ENCODE measurements around the gene CREB5.
"Not testable (repeated sequence)": the region's sequence is repeated elsewhere in the genome, so short reads cannot be mapped to it uniquely, and the experiment has no call there.

Gene CREB5

DNA sequence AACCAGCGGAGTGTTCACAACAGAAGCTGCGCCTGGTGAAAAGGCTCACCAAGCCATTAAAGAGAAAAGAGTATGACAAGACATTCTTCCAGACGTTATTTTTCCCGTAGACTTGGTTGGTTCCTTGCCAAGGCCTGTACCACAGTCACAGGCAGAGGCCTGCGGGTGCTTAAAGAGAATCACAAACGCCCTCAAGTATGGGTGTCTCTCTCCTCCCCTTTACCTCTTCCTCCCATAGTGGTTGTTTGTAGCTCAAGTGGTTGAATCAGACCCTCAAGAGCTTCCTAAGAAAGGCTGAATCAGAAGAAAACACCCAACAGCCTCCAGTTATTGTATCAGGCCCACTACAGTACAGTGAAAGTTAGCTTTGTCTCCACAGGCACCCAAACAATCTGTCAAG is 169.0 kb downstream of the CREB5 start:
- no peak for DNase-seq (ENCODE audit: low read depth)

DNA sequence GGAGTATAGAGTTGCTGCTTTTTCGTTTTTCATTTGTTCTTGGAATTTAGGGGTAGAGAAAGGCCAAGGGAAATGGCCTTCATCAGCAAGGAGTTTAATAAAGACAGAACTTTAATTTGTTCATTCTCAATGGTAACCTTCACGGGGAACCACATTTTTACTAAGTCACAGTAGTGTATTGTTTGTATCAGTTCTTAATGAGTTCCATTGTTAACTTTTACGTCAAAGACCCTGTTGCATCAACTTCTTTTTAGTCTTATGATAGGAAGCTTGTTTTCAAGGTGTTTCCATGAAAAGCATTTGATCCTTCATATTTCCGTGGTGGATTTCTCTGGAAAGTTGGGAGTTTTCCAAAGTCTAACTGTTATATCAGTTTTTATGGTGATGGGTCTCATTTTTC is 169.9 kb downstream of the CREB5 start:
- no peak for DNase-seq (ENCODE audit: low read depth)

DNA sequence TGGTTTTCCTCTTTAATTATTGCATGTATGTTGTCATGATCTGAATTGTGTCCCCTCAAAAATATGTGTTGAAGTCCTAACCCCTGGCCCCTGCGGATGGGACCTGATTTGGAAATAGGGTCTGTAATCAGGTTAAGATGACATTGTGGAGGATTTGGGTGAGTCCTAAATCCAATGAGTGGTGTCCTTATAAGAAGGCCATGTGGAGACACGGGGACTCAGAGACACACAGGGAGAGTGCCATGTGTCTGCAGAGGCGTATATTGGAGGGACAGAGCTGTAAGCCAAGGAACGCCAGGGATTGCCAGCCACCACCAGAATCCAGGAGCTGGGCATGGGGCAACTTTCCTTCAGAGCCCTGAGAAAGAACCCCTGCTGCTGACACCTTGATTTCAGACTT is 171.9 kb downstream of the CREB5 start:
- DNase-seq (ENCODE audit: low read depth): no peak

DNA sequence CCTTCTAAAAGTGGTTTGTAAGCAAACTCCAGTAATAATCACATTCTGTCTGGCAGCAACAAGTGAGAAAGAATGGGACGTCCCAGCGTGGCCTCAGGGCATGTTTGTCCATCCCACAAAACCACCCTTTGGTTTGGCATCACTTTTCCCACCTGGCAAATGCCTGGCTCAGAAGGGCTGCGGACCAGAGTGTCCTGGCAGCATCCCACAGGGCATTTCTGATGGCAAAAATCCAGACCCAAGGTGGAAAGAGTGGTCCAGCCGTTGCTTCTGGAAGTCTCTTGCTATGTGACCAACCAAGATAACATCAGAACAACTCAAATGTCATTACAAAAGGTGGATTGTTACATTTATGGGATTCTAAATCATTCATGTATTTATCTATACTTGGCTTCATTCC is 174.4 kb downstream of the CREB5 start:
- no peak for DNase-seq (ENCODE audit: low read depth)

DNA sequence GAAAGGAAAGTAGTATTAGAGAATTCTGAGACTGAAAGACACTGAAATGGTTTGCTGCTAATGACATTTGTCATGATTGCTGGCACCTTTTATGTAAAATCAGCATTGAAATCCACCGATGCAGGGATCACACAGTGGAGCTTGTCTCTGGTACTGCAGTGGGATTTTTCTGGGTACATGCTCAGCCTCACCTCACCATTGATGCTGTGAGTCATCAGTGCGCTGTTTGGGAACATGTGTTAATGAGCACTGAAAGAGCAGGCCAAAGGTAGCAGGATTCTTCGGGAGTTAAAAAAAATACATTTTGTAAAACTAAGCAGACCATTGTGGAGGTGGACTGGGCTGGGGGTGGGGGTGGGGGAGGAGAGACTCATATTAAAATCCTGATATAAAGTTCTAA is 174.9 kb downstream of the CREB5 start:
- DNase-seq (ENCODE audit: low read depth): no peak

DNA sequence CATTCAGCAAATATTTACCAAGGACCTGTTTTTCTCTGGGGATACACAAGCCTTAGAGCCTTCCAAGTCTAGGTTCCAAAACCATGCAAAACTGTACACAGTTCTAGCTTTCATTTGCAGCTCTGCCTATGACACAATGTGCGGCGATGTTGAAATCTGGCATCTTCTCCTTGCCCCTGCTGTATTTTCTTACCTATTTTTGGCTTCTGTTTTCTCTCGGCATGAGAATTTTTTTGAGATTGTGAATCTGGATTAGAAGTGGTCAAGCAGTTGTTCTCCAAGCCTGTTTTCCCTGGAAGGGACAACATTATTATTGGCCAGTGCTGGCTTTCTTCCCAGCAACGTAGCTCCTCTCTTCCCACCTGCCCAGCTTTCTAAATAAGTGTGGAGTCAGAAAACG is 176.3 kb downstream of the CREB5 start:
- no peak for DNase-seq (ENCODE audit: low read depth)

DNA sequence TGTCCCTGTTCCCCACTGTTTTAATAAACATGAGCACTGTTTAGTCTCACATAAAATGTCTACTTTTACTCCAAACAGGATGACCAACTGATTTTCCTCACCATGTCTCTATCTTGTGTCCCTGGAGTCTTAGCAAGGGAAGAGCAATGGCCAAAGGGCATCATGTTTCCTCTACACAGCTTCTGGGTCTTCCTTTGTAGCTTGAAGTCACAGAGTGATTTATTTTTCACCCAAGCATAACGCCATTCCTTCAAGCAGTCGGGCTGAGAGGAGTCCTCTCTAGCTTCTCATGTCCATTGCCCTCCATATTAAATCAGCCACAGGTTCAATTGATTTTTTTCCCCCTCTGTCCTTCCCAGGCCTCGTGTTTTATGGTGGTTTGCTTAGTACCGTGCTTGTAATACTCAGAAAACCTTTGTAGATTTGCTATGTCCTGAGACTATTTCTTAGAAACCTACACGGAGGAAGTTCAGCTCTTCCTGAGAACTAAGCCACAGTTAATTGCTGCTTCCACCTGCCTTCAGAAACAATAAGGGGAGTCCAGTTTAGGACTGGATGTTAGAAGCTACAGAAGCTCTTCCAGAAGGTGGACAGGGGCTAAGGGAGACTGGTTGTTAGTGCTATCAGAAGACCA is 178.8 kb downstream of the CREB5 start:
- DNase-seq (ENCODE audit: low read depth): no peak

DNA sequence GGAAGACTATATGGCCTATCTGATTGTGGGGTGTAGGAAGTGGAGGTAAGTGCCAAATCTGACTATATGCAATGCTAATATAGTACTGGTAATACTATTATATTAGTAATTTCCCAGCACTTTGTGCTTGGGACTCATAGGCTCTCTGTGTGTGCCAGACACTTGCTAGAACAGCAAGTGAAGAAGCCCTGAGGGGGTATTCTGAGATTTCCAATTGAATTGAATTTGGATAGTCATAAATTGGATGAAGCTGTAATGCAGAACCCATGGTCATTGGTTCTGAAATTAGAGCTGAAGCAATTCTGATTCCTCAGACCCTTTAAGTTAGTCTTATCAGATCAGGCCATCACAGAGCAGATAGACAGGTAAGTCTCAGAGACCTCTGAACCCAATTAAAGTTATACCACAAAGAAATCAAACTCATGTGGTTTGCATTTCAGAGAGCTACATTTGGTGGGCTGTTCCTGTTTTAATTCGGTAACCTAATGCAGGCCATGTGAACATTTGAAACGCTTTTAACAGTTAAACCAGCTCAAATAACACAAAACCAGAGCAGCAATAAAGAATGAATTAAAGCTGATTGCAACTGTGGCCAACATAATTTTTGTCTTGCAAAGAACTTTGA is 179.5 kb downstream of the CREB5 start:
- no peak for DNase-seq (ENCODE audit: low read depth)

DNA sequence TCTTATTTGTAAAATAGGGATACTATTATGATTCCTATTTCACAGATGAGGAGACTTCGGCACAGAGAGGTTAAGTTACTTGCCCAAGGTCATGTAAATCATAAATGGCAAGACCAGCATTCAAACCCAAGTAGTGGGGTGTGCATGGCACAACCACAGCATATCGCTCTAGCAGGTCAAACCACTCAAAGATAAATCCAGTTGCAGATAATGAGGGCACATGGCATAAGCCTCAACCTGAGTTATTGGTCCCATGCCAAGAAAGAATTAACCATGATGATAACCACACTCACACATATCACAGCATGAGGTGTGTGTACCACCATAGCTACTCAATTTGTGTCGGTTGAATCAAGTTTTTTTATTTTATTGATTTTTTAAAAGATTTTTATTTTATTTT is 180.5 kb downstream of the CREB5 start:
- DNase-seq (ENCODE audit: low read depth): no peak

DNA sequence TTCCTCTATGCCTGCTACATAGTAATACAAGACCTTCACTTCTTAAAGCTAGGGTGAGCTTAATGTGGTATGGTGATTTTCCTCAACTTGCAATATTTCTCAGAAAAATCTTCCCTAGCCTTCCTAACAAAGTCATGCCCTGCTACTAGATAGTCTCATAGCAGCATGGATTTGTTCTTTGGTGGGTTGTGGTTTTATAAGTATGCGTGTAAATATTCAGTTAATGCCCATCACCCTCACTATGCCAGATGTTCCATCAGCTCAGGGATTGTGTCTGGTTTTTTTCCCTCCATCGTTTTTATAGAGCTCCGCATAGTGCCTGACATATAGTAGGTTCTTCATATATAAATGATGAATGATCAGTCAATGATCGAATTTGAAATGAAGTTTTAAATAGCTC is 182.8 kb downstream of the CREB5 start:
- DNase-seq (ENCODE audit: low read depth): no peak

DNA sequence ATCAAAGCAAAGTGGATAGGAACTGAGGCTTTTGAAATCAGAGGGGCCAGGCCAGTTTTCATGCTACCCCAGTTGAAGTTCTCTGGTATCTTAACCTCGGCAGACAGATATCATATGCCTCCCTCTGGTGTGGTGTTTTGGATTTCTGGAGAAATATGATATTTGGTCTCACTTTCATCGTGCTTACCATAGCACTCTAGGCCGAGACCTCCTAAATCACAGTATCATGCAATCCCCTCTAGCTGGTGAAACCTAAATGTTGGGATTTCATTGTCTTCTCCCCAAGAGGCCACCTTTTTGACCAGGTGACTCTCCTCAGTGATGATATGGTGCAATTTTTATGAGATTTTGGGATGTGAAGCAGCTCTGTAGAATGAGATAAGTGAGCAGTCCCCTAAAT is 183.5 kb downstream of the CREB5 start:
- no peak for DNase-seq (ENCODE audit: low read depth)

DNA sequence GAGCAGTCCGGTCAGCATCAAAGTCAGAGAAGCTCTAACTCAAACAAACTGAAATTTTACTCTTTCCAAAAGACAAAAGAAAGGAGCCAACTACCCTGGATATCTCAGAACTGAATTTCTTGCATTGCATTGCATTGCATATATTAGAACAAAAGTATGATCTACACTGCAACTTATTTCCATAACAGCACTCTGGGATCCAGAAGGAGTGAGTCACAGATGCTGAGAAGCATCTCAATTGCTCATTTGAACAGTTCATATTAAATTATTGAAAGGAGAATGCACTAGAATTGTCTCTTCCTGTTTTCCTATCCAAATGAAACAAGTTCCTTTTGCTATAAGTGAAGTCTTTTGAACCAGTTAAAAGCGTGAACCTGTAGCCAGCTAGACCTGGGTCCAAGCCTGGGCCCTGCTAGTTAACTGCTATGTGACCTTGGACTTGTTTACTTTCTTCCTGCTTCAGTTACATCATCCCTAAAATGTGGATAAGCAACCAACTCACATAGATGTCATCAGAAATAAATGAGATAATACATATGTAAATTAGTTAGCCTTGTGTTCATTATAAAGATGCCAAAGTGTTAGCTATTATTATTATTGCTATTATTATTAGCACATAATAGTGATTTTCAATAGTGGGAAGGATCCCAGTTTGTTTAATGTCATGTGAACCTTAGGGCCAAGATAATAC is 184.1 kb downstream of the CREB5 start:
- DNase-seq (ENCODE audit: low read depth): peak; percentile 40

DNA sequence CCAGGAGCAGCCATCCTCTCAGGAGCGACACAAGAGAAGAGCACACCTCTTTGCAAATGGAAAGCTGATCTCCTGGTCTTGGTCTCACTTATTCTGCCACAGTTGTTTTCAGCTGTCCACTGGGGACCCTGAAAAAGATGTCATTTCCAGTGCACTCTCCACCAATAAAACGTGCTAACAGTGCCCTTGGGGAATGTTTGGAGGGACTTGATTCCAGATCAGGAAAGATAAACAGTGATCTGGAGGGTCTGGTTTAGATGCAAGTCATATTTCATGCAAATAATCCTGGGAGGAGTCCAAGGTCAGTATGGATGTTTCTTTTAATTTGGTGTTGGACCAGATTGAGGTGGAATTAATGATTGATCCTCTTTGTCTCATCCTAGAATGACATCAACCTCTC is 185.0 kb downstream of the CREB5 start:
- DNase-seq (ENCODE audit: low read depth): no peak

DNA sequence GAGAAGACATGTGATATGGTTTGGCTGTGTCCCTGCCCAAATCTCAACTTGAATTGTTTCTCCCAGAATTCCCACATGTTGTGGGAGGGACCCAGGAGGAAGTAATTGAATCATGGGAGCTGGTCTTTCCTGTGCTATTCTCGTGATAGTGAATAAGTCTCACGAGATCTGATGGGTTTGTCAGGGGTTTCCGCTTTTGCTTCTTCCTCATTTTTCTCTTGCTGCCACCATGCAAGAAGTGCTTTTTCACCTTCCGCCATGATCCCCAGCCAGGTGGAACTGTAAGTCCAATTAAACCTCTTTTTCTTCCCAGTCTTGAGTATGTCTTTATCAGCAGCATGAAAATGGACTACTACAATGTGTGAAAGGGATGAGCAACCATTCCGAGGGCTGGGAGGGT is 185.7 kb downstream of the CREB5 start:
- DNase-seq (ENCODE audit: low read depth): not testable (repeated sequence)

DNA sequence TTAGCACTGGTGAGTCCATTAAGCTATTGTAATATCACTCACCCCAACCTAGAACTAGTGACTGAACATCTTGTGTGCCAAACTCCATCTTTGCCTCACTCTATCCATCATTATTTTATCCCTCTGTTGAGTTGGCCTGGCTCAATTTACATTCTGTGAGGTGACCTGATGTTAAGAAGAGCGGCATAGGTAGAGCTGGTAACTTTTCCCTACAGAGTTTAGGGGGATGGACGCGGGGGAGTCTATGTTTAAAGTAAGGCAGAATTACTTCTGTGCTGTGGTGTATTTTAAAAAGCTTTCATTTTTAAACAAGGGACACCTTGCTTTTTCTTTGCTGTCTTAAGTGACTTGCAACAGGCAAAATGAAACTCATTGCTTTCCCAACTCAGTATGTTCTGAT is 186.3 kb downstream of the CREB5 start:
- DNase-seq (ENCODE audit: low read depth): no peak

DNA sequence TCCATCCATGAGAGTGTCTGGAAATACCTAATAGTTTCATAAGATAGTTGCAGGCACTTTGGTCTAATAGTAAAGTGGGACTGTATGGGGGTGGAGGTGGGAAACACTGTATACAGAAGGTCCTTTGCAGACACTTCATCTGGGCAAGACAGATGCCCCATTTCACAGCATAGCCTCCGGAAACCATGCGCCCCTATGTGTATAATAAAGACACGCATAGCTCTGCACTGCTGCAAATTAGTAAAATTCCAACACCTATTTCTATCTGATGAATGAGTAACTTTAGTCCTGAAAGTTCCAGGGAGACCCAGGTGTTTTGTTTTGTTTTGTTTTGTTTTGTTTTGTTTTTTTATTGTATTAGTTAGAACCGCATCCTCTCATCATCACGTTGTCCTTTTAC is 187.1 kb downstream of the CREB5 start:
- no peak for DNase-seq (ENCODE audit: low read depth)

DNA sequence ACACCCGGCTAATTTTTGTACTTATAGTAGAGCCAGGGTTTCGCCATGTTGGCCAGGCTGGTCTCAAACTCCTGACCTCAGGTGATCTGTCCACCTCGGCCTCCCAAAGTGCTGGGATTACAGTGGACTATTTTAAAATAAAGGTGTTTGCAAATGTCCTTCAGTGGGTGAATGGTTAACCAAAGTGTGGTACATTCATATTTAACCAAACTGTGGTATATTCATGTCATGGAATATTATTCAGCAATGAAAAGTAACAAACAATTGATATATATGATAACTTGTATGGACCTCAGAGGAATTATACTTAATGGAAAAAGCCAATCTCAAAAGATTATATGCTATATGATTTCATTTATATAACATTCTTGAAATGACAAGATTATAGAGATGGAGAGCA is 190.0 kb downstream of the CREB5 start:
- DNase-seq (ENCODE audit: low read depth): no peak

DNA sequence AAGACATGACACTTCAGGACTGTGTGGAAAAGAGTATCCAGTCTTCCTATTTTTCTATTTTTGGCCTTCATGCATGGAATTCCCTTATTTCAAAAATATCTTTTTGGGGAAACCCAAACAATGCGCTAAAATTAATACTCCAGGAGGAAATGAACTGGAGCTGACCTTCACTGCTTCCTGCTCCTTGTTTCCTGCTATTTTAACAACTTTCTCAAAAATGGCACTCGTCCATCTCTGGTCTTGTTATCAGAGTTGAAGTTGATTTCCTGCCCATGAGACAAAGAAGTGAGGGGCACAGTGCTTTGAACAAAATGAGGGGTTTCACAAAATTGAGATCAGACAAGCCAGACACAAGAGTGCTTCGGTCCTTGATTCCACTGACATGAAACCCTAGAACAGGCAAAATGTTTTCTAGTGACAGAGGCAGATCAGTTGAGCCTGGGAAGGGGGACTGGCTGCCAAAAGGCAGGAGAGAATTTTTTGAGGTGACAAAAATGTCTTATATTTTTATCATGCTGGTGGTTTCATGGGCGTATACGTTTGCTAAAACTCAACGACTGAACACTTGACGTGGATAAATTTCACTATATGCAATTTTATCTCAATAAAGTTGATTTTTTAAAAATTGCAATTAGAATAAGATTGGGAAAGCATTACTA is 193.2 kb downstream of the CREB5 start:
- DNase-seq (ENCODE audit: low read depth): no peak

DNA sequence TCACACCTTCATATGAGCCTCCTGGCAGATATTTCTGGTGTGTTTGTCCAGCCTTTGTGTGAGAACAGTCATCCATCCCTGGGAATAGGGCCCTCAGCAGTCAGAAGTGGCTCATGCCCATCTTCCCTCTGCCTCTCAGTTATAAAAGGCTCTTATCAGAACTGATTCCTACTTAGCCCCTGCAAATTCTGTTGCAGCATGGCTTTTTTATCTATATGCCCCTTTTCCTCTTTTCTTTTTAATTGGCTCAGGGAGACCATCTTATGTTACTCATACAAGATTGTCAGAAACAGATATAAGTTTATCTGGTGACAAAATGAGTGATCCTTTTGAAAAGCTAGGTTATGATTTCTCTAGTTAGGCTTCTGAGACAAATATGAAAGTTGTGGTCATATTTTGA is 194.1 kb downstream of the CREB5 start:
- no peak for DNase-seq (ENCODE audit: low read depth)

DNA sequence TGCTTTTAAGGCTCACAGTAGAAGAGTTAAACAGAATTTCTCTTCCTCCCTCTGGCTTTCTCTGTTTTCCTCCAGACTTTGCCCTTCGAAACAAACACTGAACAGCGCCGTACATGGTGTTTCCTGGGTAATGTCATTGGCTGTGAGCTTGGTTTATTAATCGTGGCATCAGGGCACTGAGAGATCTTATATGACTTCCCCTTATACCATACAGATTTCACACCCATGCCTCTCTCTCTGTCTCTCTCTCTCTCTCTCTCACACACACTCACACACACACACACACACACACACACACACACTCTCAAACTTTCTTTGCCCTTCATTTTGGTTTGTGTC is 195.5 kb downstream of the CREB5 start:
- DNase-seq (ENCODE audit: low read depth): no peak

DNA sequence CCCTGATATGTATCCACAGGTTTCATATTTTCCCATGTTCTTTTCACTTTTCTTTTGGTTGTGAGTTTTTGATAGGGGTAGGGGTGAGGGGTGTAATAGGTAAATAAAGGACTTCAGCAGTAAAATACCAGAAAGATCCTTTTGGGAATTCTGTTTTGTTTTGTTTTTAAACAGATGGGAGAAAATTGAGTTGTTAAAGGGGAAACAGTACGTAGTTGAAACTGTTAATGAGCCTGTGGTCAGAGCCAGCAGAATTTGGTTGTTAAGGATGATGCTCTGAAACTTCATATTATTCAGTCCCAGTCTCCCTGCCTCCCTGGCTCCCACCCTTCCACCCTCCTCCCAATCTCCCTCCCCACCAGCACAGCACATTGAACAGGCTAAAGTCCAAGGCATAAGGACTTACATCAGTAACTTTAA is 195.9 kb downstream of the CREB5 start:
- DNase-seq (ENCODE audit: low read depth): no peak

DNA sequence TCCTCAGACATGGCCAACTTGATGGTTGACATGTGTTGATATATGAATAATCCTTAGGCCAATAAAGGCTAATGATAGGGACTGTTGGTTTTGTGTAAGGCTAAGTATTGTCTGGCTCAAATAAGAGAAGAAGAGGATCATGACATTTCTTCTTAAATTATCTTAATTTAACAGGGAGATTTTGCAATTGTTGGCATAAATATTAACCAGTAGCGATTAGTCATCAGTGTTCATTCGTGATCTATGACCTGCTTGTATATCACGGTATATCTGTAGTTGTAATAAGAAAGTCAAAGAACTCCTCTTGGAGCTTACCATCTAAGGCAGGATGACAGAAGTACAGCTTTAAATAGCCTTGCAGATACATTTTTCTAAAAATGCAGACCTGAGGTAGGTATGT is 196.4 kb downstream of the CREB5 start:
- DNase-seq (ENCODE audit: low read depth): no peak

DNA sequence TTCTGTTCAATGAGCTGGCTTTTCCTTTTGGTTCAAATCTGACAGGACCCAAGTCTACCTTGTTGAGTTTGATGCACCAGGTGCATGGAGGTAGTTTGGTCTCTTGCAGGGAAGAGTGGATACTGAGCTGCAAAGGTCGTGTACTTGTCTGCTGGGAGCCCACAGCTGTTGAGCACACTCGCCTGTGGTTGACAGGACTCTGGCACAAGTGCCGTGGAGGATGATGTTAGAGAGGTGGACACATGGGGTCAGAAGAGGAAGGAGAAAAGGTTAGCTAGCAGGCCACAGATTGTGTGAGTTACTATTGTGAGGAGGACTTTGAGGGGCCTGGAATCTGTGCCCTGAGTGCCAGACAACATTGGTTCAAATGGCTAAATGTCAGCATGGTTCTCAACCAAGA is 197.3 kb downstream of the CREB5 start:
- DNase-seq (ENCODE audit: low read depth): no peak
